NCI-H1092 treated with DMSO at 0.1 percent for 48 hours (cell line): ENCODE data around the gene CACNA1I.
A peak's percentile ranks its signal among the peaks of the same experiment; 100 is the strongest.

Experiments
- DNase-seq: peaks from one replicate; lab custom pipeline; 2025; lab: John Stamatoyannopoulos, UW

CACNA1I gene

GRCh38 chr22:39693943-39694500, 123.5 kb downstream of the CACNA1I start:
- DNase-seq, result no peak

GRCh38 chr22:39697790-39698430, 127.4 kb downstream of the CACNA1I start:
- no peak for DNase-seq

- peak; percentile 67 for DNase-seq
These were observed 129.2 kb downstream of the CACNA1I start for GRCh38 chr22:39699631-39700360.

- DNase-seq, result no peak
These were observed 130.0 kb downstream of the CACNA1I start for GRCh38 chr22:39700565-39700964.

- no peak for DNase-seq
These were observed 132.5 kb downstream of the CACNA1I start for GRCh38 chr22:39703091-39703490.

GRCh38 chr22:39703928-39704639, 133.5 kb downstream of the CACNA1I start:
- DNase-seq, result peak; percentile 35

- no peak for DNase-seq
These were observed 134.8 kb downstream of the CACNA1I start for GRCh38 chr22:39705386-39705785.

- no peak for DNase-seq
These were observed 136.0 kb downstream of the CACNA1I start for GRCh38 chr22:39706376-39707140.

GRCh38 chr22:39707351-39707750, 136.8 kb downstream of the CACNA1I start:
- no peak for DNase-seq

GRCh38 chr22:39707816-39708215, 137.3 kb downstream of the CACNA1I start:
- DNase-seq, result no peak

- no peak for DNase-seq
These were observed 140.0 kb downstream of the CACNA1I start for GRCh38 chr22:39710380-39711150.

GRCh38 chr22:39712081-39712480, 141.5 kb downstream of the CACNA1I start:
- DNase-seq, result no peak

- DNase-seq, result no peak
These were observed 142.4 kb downstream of the CACNA1I start for GRCh38 chr22:39712751-39713525.

GRCh38 chr22:39713799-39714290, 143.3 kb downstream of the CACNA1I start:
- DNase-seq, result no peak

- DNase-seq, result no peak
These were observed 143.8 kb downstream of the CACNA1I start for GRCh38 chr22:39714321-39714720.

GRCh38 chr22:39715778-39716495, 145.4 kb downstream of the CACNA1I start:
- DNase-seq, result no peak

- DNase-seq, result no peak
These were observed 146.0 kb downstream of the CACNA1I start for GRCh38 chr22:39716534-39716933.

- no peak for DNase-seq
These were observed 146.5 kb downstream of the CACNA1I start for GRCh38 chr22:39717099-39717498.

- no peak for DNase-seq
These were observed 147.7 kb downstream of the CACNA1I start for GRCh38 chr22:39718206-39718605.
